Heart left ventricle (tissue), 16 donors: ENCODE results near the gene SV2A. TPM values are rescaled to one million over a fixed set of nuclear protein-coding genes. Genes with fewer than 3 reads are reported as not detected.

Source experiments
- ATAC-seq, 4 donors: fragments of 200-7000 bp; cut with Tn5 transposase; one replicate each; pipeline ENCODE4 v1.9.1; 2020 to 2022; ENCODE audit warnings: moderate library complexity in 4 of 4, mild to moderate bottlenecking in 3 of 4, moderate number of reproducible peaks in 1 of 4
- DNase-seq, 5 donors: peaks; one replicate each; pipeline ENCODE4 v3.0.0-alpha.2; 2020
- H3K27ac ChIP-seq, 12 donors: fragments of 200-600 bp; sonication (generic) in 4 of 12; one replicate each; pipeline versions ENCODE4 v1.5.0 to v1.8.0; 2016 to 2022; ENCODE audit warnings: mild to moderate bottlenecking in 2 of 12
- H3K27me3 ChIP-seq, 9 donors: fragments of 200-600 bp; sonication (generic) in 2 of 9; one replicate each; pipeline versions ENCODE4 v1.5.1 to v1.8.0; 2016 to 2022; ENCODE audit warnings: mild to moderate bottlenecking in 3 of 9
- H3K36me3 ChIP-seq, 9 donors: fragments of 200-600 bp; sonication (generic) in 2 of 9; one replicate each; pipeline versions ENCODE4 v1.5.0 to v1.8.0; 2018 to 2022; ENCODE audit warnings: mild to moderate bottlenecking in 2 of 9
- H3K4me1 ChIP-seq, 12 donors: fragments of 200-600 bp; sonication (generic) in 4 of 12; one replicate each; pipeline versions ENCODE4 v1.5.0 to v1.8.0; 2016 to 2022; ENCODE audit warnings: mild to moderate bottlenecking in 3 of 12
- H3K4me3 ChIP-seq, 12 donors: fragments of 200-600 bp; sonication (generic) in 4 of 12; one replicate each; pipeline versions ENCODE4 v1.5.0 to v1.8.0; 2017 to 2022; ENCODE audit warnings: mild to moderate bottlenecking in 9 of 12, moderate library complexity in 4 of 12
- H3K9me3 ChIP-seq, 12 donors: fragments of 200-600 bp; sonication (generic) in 4 of 12; one replicate each; pipeline versions ENCODE4 v1.5.0 to v1.8.0; 2016 to 2022; ENCODE audit warnings: mild to moderate bottlenecking in 1 of 12
- CTCF ChIP-seq, 12 donors: fragments of 200-600 bp; sonication (generic) in 4 of 12; IDR thresholded peaks; one replicate each; pipeline versions ENCODE4 v1.5.0 to v1.8.0; 2018 to 2022; ENCODE audit warnings: antibody characterized with exemption in 12 of 12, mild to moderate bottlenecking in 5 of 12
- POLR2A ChIP-seq, 2 donors: fragments of 450-650 bp; IDR thresholded peaks; one replicate each; pipeline ENCODE4 v1.6.1; 2017; ENCODE audit warnings: antibody characterized with exemption in 2 of 2, mild to moderate bottlenecking in 2 of 2, moderate library complexity in 2 of 2
- WGBS, 4 donors: extraction: QIAGEN DNeasy Blood & Tissue Kit in 2 of 4; methylation state at CpG; one replicate each; pipeline versions ENCODE4 v1.1.5 to v1.1.7; 2013 to 2018; 5-methylcytosine and 5-hydroxymethylcytosine counted together
- intact Hi-C, 10 donors: fragments of 100-400 bp; cut with DNase I; formaldehyde crosslinking; loops; one replicate each; pipeline versions ENCODE4 v1.11.1 to v1.14.2; 2022
- polyA plus RNA-seq, 2 donors: library from polyadenylated mRNA; stranded (reverse); fragments of 200-250 nt; gene quantifications; one replicate each; pipeline ENCODE4 v1.2.3, GENCODE V29; 2013
- total RNA-seq, 9 donors: library from RNA; depleted of rRNA in 2 of 9; stranded (reverse); fragments of >200 nt in 2 of 9; fragmentation: NEBNext Ultra II Directional in 3 of 9; extraction: Animal tissue kit (Norgen Biotek cat#: 25700) in 3 of 9; gene quantifications; one replicate each; pipeline versions ENCODE4 v1.1.0 to v1.2.4, GENCODE V29; 2016 to 2023
- donor health status: ischemic (EF 13 %, LVEDD 7.1; RV severe dilation, severe dysfunction).
- donor health status: healthy with polysubstance abuse.
- donor health status: DM: no; HTN: yes; CAD: no.
- donor health status: DM: no; HTN: no; CAD: no.
- donor health status: ischemic (EF 25% LVEDD 6.9; RV normal size, moderate dysfunction).
- donor health status: ischemic (EF 25% LVEDD 5.7; RV mildly dilated, moderate dysfunction).
- donor health status: healthy.
- donor health status: DM: yes; HTN: yes; CAD: no.
- donor health status: ischemic (EF 35%, LVEDD 5.7; RV mildly dilated, moderate dysfunction).
- donor health status: nonischemic (EF 11% LVEDD 7.7; RV severe dilation, severe dysfunction).
- donor health status: DM: yes; HTN: yes; CAD: no.
- donor health status: PGD.
- donor health status: ischemic (EF 29% LVEDD 5.4; RV normal size, mild dysfunction).
- donor health status: nonischemic (EF 23%, LVEDD 6.1; RV moderate dilation, normal function).

The SV2A gene
- total and polyA plus RNA-seq, 11 donors, result 0.20 to 1.4 (median 0.32) TPM

GRCh38 chr1:149914545-149914944 lies 3.1 kb downstream of the SV2A start:
- ATAC-seq, result no peak
- WGBS, 4 donors, result 86 to 94% (median 91%) methylated on average over 1 of the region's 1 CpG

GRCh38 chr1:149906570-149907075 lies 11.0 kb downstream of the SV2A start:
- 53 to 68% (median 61%) methylated on average over 10 of the region's 10 CpGs for WGBS, 4 donors
- Histone ChIP-seq H3K9me3 (no peaks in the 10 kb centered on the region), H3K27ac (no peak overlapping the region), H3K27me3 (no peaks in the 10 kb centered on the region), H3K36me3 (peaks cover 0 to 5% (median 0%) of the 10 kb centered on the region in 9 donors), H3K4me1 (no peaks in the 10 kb centered on the region), H3K4me3 (no peak overlapping the region)
- intact Hi-C loops, result no loop called here
- ATAC-seq (no peak), DNase-seq (no peak)
- no peak for TF ChIP-seq CTCF (IDR thresholded peaks at IDR 0.05)
- TF ChIP-seq POLR2A (IDR thresholded peaks at IDR 0.05), result no peak

More at GRCh38 chr1:149914545-149914944, 3.1 kb downstream of the SV2A start:
- H3K27me3 ChIP-seq, result peaks cover 0 to 12% (median 0%) of the 10 kb centered on the region in 9 donors
- peaks cover 0 to 18% (median 0%) of the 10 kb centered on the region in 12 donors for H3K4me1 ChIP-seq
- no peak overlapping the region for H3K4me3 ChIP-seq
- H3K9me3 ChIP-seq, result no peaks in the 10 kb centered on the region
- no peak for DNase-seq
- no peaks in the 10 kb centered on the region for H3K36me3 ChIP-seq
- TF ChIP-seq CTCF (IDR thresholded peaks at IDR 0.05) (no peak), POLR2A (IDR thresholded peaks at IDR 0.05) (no peak)
- no peak overlapping the region for H3K27ac ChIP-seq
- intact Hi-C loops, result no loop called here

- no peak for TF ChIP-seq POLR2A (IDR thresholded peaks at IDR 0.05)
- no peak for TF ChIP-seq CTCF (IDR thresholded peaks at IDR 0.05)
- intact Hi-C loops, result no loop called here
- H3K36me3 ChIP-seq, result peaks cover 0 to 5% (median 0%) of the 10 kb centered on the region in 9 donors
- no peaks in the 10 kb centered on the region for H3K9me3 ChIP-seq
- H3K4me1 ChIP-seq, result peaks cover 0 to 13% (median 7%) of the 10 kb centered on the region in 12 donors
- no peak overlapping the region for H3K27ac ChIP-seq
- no peak overlapping the region for H3K4me3 ChIP-seq
- 84 to 91% (median 90%) methylated on average over 5 of the region's 5 CpGs for WGBS, 4 donors
- H3K27me3 ChIP-seq, result no peaks in the 10 kb centered on the region
- ATAC-seq (no peak), DNase-seq (no peak)
Observed at GRCh38 chr1:149903836-149904491, 13.7 kb downstream of the SV2A start.

- ATAC-seq, result peak; percentile 99 to 100 (median 100)
- Histone ChIP-seq H3K27me3 (no peaks in the 10 kb centered on the region), H3K4me3 (peak within 1 kb of the TSS; percentile 35 to 78 (median 64)), H3K4me1 (peaks cover 0 to 13% (median 7%) of the 10 kb centered on the region in 12 donors), H3K9me3 (no peaks in the 10 kb centered on the region), H3K36me3 (peaks cover 0 to 5% (median 0%) of the 10 kb centered on the region in 9 donors), H3K27ac (peak within 1 kb of the TSS; percentile 31 to 95 (median 87))
- TF ChIP-seq CTCF (IDR thresholded peaks at IDR 0.05) (no peak), POLR2A (IDR thresholded peaks at IDR 0.05) (peak in 1 of 2 donors; percentile 87)
- WGBS, 4 donors, result 3 to 7% (median 5%) methylated on average over 37 to 65 of the region's 65 CpGs
- peak; percentile 94 to 97 (median 95) for DNase-seq
- intact Hi-C loops, result loop anchor here in 4 of 10 donors (1.0 to 10.0 kb wide), 6 partner anchors 19 to 265 kb away; partner anchors contain the start of genes MTMR11 (in 1 of the 4), SF3B4 (in 1 of the 4) and VPS45 (in 1 of the 4)
Observed at GRCh38 chr1:149899460-149900284, 18.0 kb downstream of the SV2A start, which contains the start of gene BOLA1. TSS of gene BOLA1 (plus strand) at chr1:149899568. CDS start at chr1:149900060, 492 bp downstream.
